ENCODE data around the gene GSTP1.

- TF ChIP-seq EZH2 (IDR thresholded peaks at IDR 0.05), result no peak
- no peak for TF ChIP-seq POLR2AphosphoS5 (IDR thresholded peaks at IDR 0.05; ENCODE audit: borderline replicate concordance, low read depth, low read length)
- TF ChIP-seq FOXP2 (optimal IDR thresholded peaks at IDR 0.05; ENCODE audit: control extremely low read depth, extremely low read length, insufficient read depth), result no peak
These were observed 40.6 kb upstream of the GSTP1 start for GRCh38 chr11:67542971-67543370.
